Activated CD8-positive, alpha-beta memory T cell treated with anti-CD3 and anti-CD28 coated beads, Interleukin-2, amount 10 ng/mL, durations not matched to agents 7 days and 5 days (primary cell): ENCODE results near the gene SHOX. TPM values are rescaled to one million over a fixed set of nuclear protein-coding genes. Genes with fewer than 3 reads are reported as not detected.

Source experiments
- ATAC-seq: fragments of 150-1000 bp; cut with Tn5 transposase; one replicate; pipeline ENCODE4 v1.10.0; 2021; ENCODE audit warnings: moderate library complexity
- CTCF ChIA-PET: fragments of 350-600 bp; sonication (Branson Sonifier 250); formaldehyde crosslinking; loops from one replicate; lab custom pipeline; 2021; ENCODE audit warnings: antibody characterized with exemption; lab: Charles Lee
- DNase-seq: peaks from one replicate; pipeline ENCODE4 v3.0.0-alpha.2; 2020
- H3K27ac Mint-ChIP-seq: one replicate; pipeline ENCODE4 v1.8.0; 2021; ENCODE audit warnings: mild to moderate bottlenecking, mixed read lengths
- H3K27me3 Mint-ChIP-seq: one replicate; pipeline ENCODE4 v1.8.0; 2021; ENCODE audit warnings: mixed read lengths
- H3K36me3 Mint-ChIP-seq: one replicate; pipeline ENCODE4 v1.8.0; 2021; ENCODE audit warnings: mild to moderate bottlenecking, mixed read lengths
- H3K4me1 Mint-ChIP-seq: one replicate; pipeline ENCODE4 v1.8.0; 2021; ENCODE audit warnings: mixed read lengths
- H3K4me3 Mint-ChIP-seq: one replicate; pipeline ENCODE4 v1.8.0; 2021; ENCODE audit warnings: mild to moderate bottlenecking, moderate library complexity, mixed read lengths
- H3K9me3 Mint-ChIP-seq: one replicate; pipeline ENCODE4 v1.8.0; 2022; ENCODE audit warnings: low read depth, mixed read lengths
- total RNA-seq, 2 experiments: library from RNA; stranded (reverse); gene quantifications; one replicate each; pipeline ENCODE4 v1.2.3, GENCODE V29; 2021

The SHOX gene
- total RNA-seq, 2 experiments from 2014 or later = not detected

- CTCF ChIA-PET = no interaction called here
- ATAC-seq (no peak), DNase-seq (no peak)
- Mint-ChIP-seq H3K36me3 (peaks cover 2% of the 10 kb centered on the region), H3K9me3 (peaks cover 35% of the 10 kb centered on the region), H3K27me3 (no peaks in the 10 kb centered on the region), H3K4me3 (no peak overlapping the region), H3K4me1 (no peaks in the 10 kb centered on the region), H3K27ac (no peak overlapping the region)
Observed at GRCh38 chrX:679291-679979, 48.8 kb downstream of the SHOX start.

GRCh38 chrX:680062-680461, 49.5 kb downstream of the SHOX start:
- Mint-ChIP-seq H3K27ac (no peak overlapping the region), H3K9me3 (peaks cover 34% of the 10 kb centered on the region), H3K4me1 (no peaks in the 10 kb centered on the region), H3K36me3 (peaks cover 2% of the 10 kb centered on the region), H3K27me3 (no peaks in the 10 kb centered on the region), H3K4me3 (no peak overlapping the region)
- CTCF ChIA-PET = no interaction called here
- ATAC-seq (no peak), DNase-seq (no peak)

- CTCF ChIA-PET = no interaction called here
- Mint-ChIP-seq H3K36me3 (no peaks in the 10 kb centered on the region), H3K27me3 (no peaks in the 10 kb centered on the region), H3K27ac (no peak overlapping the region), H3K4me1 (no peaks in the 10 kb centered on the region), H3K9me3 (peaks cover 33% of the 10 kb centered on the region), H3K4me3 (no peak overlapping the region)
- DNase-seq = no peak
- ATAC-seq = no peak
Observed at GRCh38 chrX:681989-682388, 51.4 kb downstream of the SHOX start.

GRCh38 chrX:682892-683291, 52.3 kb downstream of the SHOX start:
- H3K4me1 Mint-ChIP-seq = no peaks in the 10 kb centered on the region
- peaks cover 31% of the 10 kb centered on the region for H3K9me3 Mint-ChIP-seq
- no peak for ATAC-seq
- H3K27me3 Mint-ChIP-seq = no peaks in the 10 kb centered on the region
- DNase-seq = no peak
- H3K4me3 Mint-ChIP-seq = no peak overlapping the region
- H3K36me3 Mint-ChIP-seq = no peaks in the 10 kb centered on the region
- H3K27ac Mint-ChIP-seq = no peak overlapping the region
- CTCF ChIA-PET = no interaction called here

- Mint-ChIP-seq H3K9me3 (peaks cover 30% of the 10 kb centered on the region), H3K36me3 (no peaks in the 10 kb centered on the region), H3K27ac (no peak overlapping the region), H3K27me3 (no peaks in the 10 kb centered on the region), H3K4me1 (no peaks in the 10 kb centered on the region), H3K4me3 (no peak overlapping the region)
- ATAC-seq = no peak
- CTCF ChIA-PET = no interaction called here
- no peak for DNase-seq
Observed at GRCh38 chrX:683576-683975, 53.0 kb downstream of the SHOX start.

- Mint-ChIP-seq H3K27ac (no peak overlapping the region), H3K27me3 (no peaks in the 10 kb centered on the region), H3K36me3 (no peaks in the 10 kb centered on the region), H3K4me1 (no peaks in the 10 kb centered on the region), H3K9me3 (peaks cover 22% of the 10 kb centered on the region), H3K4me3 (no peak overlapping the region)
- CTCF ChIA-PET = no interaction called here
- no peak for ATAC-seq
- DNase-seq = no peak
Observed at GRCh38 chrX:685120-686032, 54.8 kb downstream of the SHOX start.

GRCh38 chrX:689983-690382, 59.4 kb downstream of the SHOX start:
- no peak for ATAC-seq
- CTCF ChIA-PET = no interaction called here

GRCh38 chrX:694800-695199, 64.2 kb downstream of the SHOX start:
- ATAC-seq (no peak), DNase-seq (no peak)
- Mint-ChIP-seq H3K27ac (no peak overlapping the region), H3K27me3 (no peaks in the 10 kb centered on the region), H3K4me3 (no peak overlapping the region), H3K4me1 (no peaks in the 10 kb centered on the region), H3K9me3 (peaks cover 17% of the 10 kb centered on the region), H3K36me3 (no peaks in the 10 kb centered on the region)
- CTCF ChIA-PET = no interaction called here

More at GRCh38 chrX:689983-690382, 59.4 kb downstream of the SHOX start:
- Mint-ChIP-seq H3K36me3 (no peaks in the 10 kb centered on the region), H3K4me3 (no peak overlapping the region), H3K27ac (no peak overlapping the region), H3K27me3 (no peaks in the 10 kb centered on the region), H3K9me3 (peaks cover 16% of the 10 kb centered on the region), H3K4me1 (no peaks in the 10 kb centered on the region)
- DNase-seq = no peak

- Mint-ChIP-seq H3K36me3 (peaks cover 1% of the 10 kb centered on the region), H3K27ac (no peak overlapping the region), H3K9me3 (peaks cover 23% of the 10 kb centered on the region), H3K4me3 (no peak overlapping the region), H3K4me1 (no peaks in the 10 kb centered on the region), H3K27me3 (no peaks in the 10 kb centered on the region)
- DNase-seq (no peak), ATAC-seq (no peak)
- CTCF ChIA-PET = no interaction called here
Observed at GRCh38 chrX:698206-698605, 67.6 kb downstream of the SHOX start.

- Mint-ChIP-seq H3K27ac (no peak overlapping the region), H3K36me3 (peaks cover 1% of the 10 kb centered on the region), H3K4me1 (no peaks in the 10 kb centered on the region), H3K9me3 (peaks cover 16% of the 10 kb centered on the region), H3K4me3 (no peak overlapping the region), H3K27me3 (no peaks in the 10 kb centered on the region)
- CTCF ChIA-PET = no interaction called here
- ATAC-seq (no peak), DNase-seq (no peak)
Observed at GRCh38 chrX:700936-701335, 70.3 kb downstream of the SHOX start.

GRCh38 chrX:701673-702072, 71.1 kb downstream of the SHOX start:
- Mint-ChIP-seq H3K36me3 (peaks cover 1% of the 10 kb centered on the region), H3K9me3 (peaks cover 13% of the 10 kb centered on the region), H3K4me1 (no peaks in the 10 kb centered on the region), H3K27me3 (no peaks in the 10 kb centered on the region), H3K27ac (no peak overlapping the region), H3K4me3 (no peak overlapping the region)
- DNase-seq = no peak
- no peak for ATAC-seq
- CTCF ChIA-PET = no interaction called here

GRCh38 chrX:703466-703865, 72.9 kb downstream of the SHOX start:
- H3K9me3 Mint-ChIP-seq = peaks cover 14% of the 10 kb centered on the region
- no peaks in the 10 kb centered on the region for H3K4me1 Mint-ChIP-seq
- no peak for ATAC-seq
- peaks cover 1% of the 10 kb centered on the region for H3K36me3 Mint-ChIP-seq
- no peak overlapping the region for H3K27ac Mint-ChIP-seq
- no peaks in the 10 kb centered on the region for H3K27me3 Mint-ChIP-seq
- no peak overlapping the region for H3K4me3 Mint-ChIP-seq
- CTCF ChIA-PET = no interaction called here
- no peak for DNase-seq

GRCh38 chrX:703866-704265, 73.3 kb downstream of the SHOX start:
- peaks cover 14% of the 10 kb centered on the region for H3K9me3 Mint-ChIP-seq
- H3K27ac Mint-ChIP-seq = no peak overlapping the region
- peaks cover 1% of the 10 kb centered on the region for H3K36me3 Mint-ChIP-seq
- DNase-seq (no peak), ATAC-seq (no peak)
- no peaks in the 10 kb centered on the region for H3K27me3 Mint-ChIP-seq
- CTCF ChIA-PET = no interaction called here
- H3K4me1 Mint-ChIP-seq = no peaks in the 10 kb centered on the region
- no peak overlapping the region for H3K4me3 Mint-ChIP-seq
